HL-60 (cell line): ENCODE measurements around the gene KRTAP10-9.

ENCODE experiments used
- POLR2AphosphoS5 ChIP-seq: IDR thresholded peaks from 2 replicates; pipeline ENCODE4 v1.6.1; 2012; ENCODE audit warnings: low read depth
- SPI1 ChIP-seq: IDR thresholded peaks from 2 replicates; pipeline ENCODE4 v1.6.1; 2012; ENCODE audit warnings: low read depth, mild to moderate bottlenecking, borderline replicate concordance
- TF ChIP-seq, protein P1 (sequence below): IDR thresholded peaks from one replicate; pipeline ENCODE4 v1.5.1; 2011; ENCODE audit warnings: low read length, control low read depth, inconsistent platforms; ENCODE audit not compliant: insufficient read depth
- TF ChIP-seq, protein P2 (sequence below): IDR thresholded peaks from 2 replicates; pipeline ENCODE4 v1.6.1; 2012; ENCODE audit warnings: low read depth; ENCODE audit not compliant: insufficient replicate concordance

GRCh38 chr21:44609193-44609592 is 17.7 kb upstream of the KRTAP10-9 start:
- TF ChIP-seq, protein P1, sequence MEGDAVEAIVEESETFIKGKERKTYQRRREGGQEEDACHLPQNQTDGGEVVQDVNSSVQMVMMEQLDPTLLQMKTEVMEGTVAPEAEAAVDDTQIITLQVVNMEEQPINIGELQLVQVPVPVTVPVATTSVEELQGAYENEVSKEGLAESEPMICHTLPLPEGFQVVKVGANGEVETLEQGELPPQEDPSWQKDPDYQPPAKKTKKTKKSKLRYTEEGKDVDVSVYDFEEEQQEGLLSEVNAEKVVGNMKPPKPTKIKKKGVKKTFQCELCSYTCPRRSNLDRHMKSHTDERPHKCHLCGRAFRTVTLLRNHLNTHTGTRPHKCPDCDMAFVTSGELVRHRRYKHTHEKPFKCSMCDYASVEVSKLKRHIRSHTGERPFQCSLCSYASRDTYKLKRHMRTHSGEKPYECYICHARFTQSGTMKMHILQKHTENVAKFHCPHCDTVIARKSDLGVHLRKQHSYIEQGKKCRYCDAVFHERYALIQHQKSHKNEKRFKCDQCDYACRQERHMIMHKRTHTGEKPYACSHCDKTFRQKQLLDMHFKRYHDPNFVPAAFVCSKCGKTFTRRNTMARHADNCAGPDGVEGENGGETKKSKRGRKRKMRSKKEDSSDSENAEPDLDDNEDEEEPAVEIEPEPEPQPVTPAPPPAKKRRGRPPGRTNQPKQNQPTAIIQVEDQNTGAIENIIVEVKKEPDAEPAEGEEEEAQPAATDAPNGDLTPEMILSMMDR = no peak
- TF ChIP-seq, protein P2, sequence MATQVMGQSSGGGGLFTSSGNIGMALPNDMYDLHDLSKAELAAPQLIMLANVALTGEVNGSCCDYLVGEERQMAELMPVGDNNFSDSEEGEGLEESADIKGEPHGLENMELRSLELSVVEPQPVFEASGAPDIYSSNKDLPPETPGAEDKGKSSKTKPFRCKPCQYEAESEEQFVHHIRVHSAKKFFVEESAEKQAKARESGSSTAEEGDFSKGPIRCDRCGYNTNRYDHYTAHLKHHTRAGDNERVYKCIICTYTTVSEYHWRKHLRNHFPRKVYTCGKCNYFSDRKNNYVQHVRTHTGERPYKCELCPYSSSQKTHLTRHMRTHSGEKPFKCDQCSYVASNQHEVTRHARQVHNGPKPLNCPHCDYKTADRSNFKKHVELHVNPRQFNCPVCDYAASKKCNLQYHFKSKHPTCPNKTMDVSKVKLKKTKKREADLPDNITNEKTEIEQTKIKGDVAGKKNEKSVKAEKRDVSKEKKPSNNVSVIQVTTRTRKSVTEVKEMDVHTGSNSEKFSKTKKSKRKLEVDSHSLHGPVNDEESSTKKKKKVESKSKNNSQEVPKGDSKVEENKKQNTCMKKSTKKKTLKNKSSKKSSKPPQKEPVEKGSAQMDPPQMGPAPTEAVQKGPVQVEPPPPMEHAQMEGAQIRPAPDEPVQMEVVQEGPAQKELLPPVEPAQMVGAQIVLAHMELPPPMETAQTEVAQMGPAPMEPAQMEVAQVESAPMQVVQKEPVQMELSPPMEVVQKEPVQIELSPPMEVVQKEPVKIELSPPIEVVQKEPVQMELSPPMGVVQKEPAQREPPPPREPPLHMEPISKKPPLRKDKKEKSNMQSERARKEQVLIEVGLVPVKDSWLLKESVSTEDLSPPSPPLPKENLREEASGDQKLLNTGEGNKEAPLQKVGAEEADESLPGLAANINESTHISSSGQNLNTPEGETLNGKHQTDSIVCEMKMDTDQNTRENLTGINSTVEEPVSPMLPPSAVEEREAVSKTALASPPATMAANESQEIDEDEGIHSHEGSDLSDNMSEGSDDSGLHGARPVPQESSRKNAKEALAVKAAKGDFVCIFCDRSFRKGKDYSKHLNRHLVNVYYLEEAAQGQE = no peak
- TF ChIP-seq SPI1 = no peak
- no peak for TF ChIP-seq POLR2AphosphoS5
